Measurements from ENCODE around the gene CDC25B. TPM values are rescaled to one million over a fixed set of nuclear protein-coding genes. Genes with fewer than 3 reads are reported as not detected.

The CDC25B gene
- total and polyA plus RNA-seq, 2 of the 13 experiments (the other 11 are each of a cell fraction or from before 2014, with no cell fraction given) = 14.5 to 19.4 TPM

- TF ChIP-seq ZBTB44 (CRISPR knock-in tag; IDR thresholded peaks at IDR 0.05) (no peak; the same call in 1 of the 2 replicates), ZNF263 (CRISPR knock-in tag; IDR thresholded peaks at IDR 0.05) (0 out of 2 replicates have a peak, but pooled peaks have one; percentile 32), ZBTB7B (CRISPR knock-in tag; IDR thresholded peaks at IDR 0.05) (peak; percentile 98), MAX (IDR thresholded peaks at IDR 0.05) (peak; percentile 53; the same call in 1 of the 2 replicates), ZNF232 (CRISPR knock-in tag; IDR thresholded peaks at IDR 0.05; ENCODE audit: borderline replicate concordance) (peak; percentile 79; the same call in 1 of the 2 replicates), ZNF577 (CRISPR knock-in tag; IDR thresholded peaks at IDR 0.05; ENCODE audit: borderline replicate concordance, low read depth) (no peak), DMAP1 (CRISPR knock-in tag; IDR thresholded peaks at IDR 0.05) (no peak), MAZ (IDR thresholded peaks at IDR 0.05; ENCODE audit: borderline replicate concordance, low read depth, low read length) (peak; percentile 89), MAZ (CRISPR knock-in tag; IDR thresholded peaks at IDR 0.05; ENCODE audit: low read depth) (peak; percentile 79), GTF3A (CRISPR knock-in tag; conservative IDR thresholded peaks at IDR 0.05) (no peak), ZNF883 (CRISPR knock-in tag; IDR thresholded peaks at IDR 0.05; ENCODE audit: not compliant biosample characterization) (peak; percentile 75), ZNF512B (CRISPR knock-in tag; IDR thresholded peaks at IDR 0.05; ENCODE audit: borderline replicate concordance) (no peak), SAP130 (CRISPR knock-in tag; IDR thresholded peaks at IDR 0.05; ENCODE audit: low read depth) (peak; percentile 40; the same call in 1 of the 2 replicates), TCF7 (IDR thresholded peaks at IDR 0.05; ENCODE audit: low read depth) (no peak), ZNF362 (CRISPR knock-in tag; IDR thresholded peaks at IDR 0.05; ENCODE audit: borderline replicate concordance) (no peak; the same call in 1 of the 2 replicates), SALL2 (CRISPR knock-in tag; IDR thresholded peaks at IDR 0.05) (peak; percentile 77), HOXA3 (CRISPR knock-in tag; IDR thresholded peaks at IDR 0.05) (peak; percentile 89), ZNF788 (CRISPR knock-in tag; IDR thresholded peaks at IDR 0.05; ENCODE audit: borderline replicate concordance) (peak; percentile 71; the same call in 1 of the 2 replicates), ZNF329 (CRISPR knock-in tag; IDR thresholded peaks at IDR 0.05; ENCODE audit: low read depth) (no peak), ZFYVE20 (CRISPR knock-in tag; IDR thresholded peaks at IDR 0.05; ENCODE audit: borderline replicate concordance, low read depth) (peak; percentile 72; the same call in 1 of the 2 replicates), NFE2 (CRISPR knock-in tag; IDR thresholded peaks at IDR 0.05) (no peak), ESRRA (CRISPR knock-in tag; IDR thresholded peaks at IDR 0.05; ENCODE audit: low read depth) (no peak), ZNF350 (CRISPR knock-in tag; IDR thresholded peaks at IDR 0.05; ENCODE audit: borderline replicate concordance, low read depth) (no peak)
Observed at GRCh38 chr20:3749689-3750531, 46.2 kb upstream of the CDC25B start (continued).

Data from HepG2 (cell line).